BJ (cell line): Measurements from ENCODE around the gene MED13L. TPM values are rescaled to one million over a fixed set of nuclear protein-coding genes. Genes with fewer than 3 reads are reported as not detected.

ENCODE experiments used
- CTCF ChIA-PET: fragments of 350-600 bp; formaldehyde crosslinking; extraction: SDS; loops from one replicate; lab custom pipeline; 2021; ENCODE audit warnings: antibody characterized with exemption, inconsistent platforms; lab: Yijun Ruan, JAX
- POLR2A ChIA-PET: fragments of 300-600 bp; sonication (Branson Sonifier 250); formaldehyde crosslinking; extraction: SDS; loops from one replicate; lab custom pipeline; 2021; ENCODE audit warnings: antibody characterized with exemption; lab: Charles Lee
- DNase-seq: peaks from one replicate; pipeline ENCODE4 v3.0.0-alpha.2; 2011; ENCODE audit warnings: low read depth
- H3K27me3 ChIP-seq: 2 replicates; pipeline ENCODE4 v1.6.0; 2011; ENCODE audit warnings: low read length; ENCODE audit not compliant: control insufficient read depth, insufficient read depth
- H3K36me3 ChIP-seq: 2 replicates; pipeline ENCODE4 v1.5.1; 2011; ENCODE audit warnings: low read length; ENCODE audit not compliant: control insufficient read depth, insufficient read depth
- H3K4me3 ChIP-seq: 2 replicates; pipeline ENCODE4 v1.5.1; 2011; ENCODE audit warnings: low read depth, mild to moderate bottlenecking, control low read depth, low read length
- CTCF ChIP-seq: IDR thresholded peaks from 2 replicates; pipeline ENCODE4 v1.5.1; 2011; ENCODE audit warnings: low read depth, mild to moderate bottlenecking, control low read depth, inconsistent platforms, low read length, moderate library complexity; ENCODE audit not compliant: insufficient read depth
- polyA plus RNA-seq: library from polyadenylated mRNA; depleted of rRNA; stranded (reverse); fragments of >200 nt; gene quantifications from 2 replicates; pipeline ENCODE4 v1.2.3, GENCODE V29; 2011
- small RNA-seq: library from RNA; depleted of rRNA; stranded (forward); fragments of <200 nt; gene quantifications from one replicate; pipeline ENCODE3, GENCODE V24; 2012; ENCODE audit warnings: low replicate concordance, low read depth; ENCODE audit not compliant: insufficient read length

MED13L gene
- polyA plus RNA-seq, 1 experiment: 43.7 TPM

GRCh38 chr12:115912440-115912839, 365.1 kb downstream of the MED13L start:
- ChIA-PET POLR2A (no interaction called here), CTCF (interaction anchor here (1.0 to 2.0 kb wide), 5 partner anchors 8 to 1932 kb away, joined by 3 to 8 read pairs (median 4); no protein-coding TSS in a partner anchor)
- DNase-seq: no peak
- Histone ChIP-seq H3K4me3 (no peak overlapping the region), H3K36me3 (no peaks in the 10 kb centered on the region), H3K27me3 (0 out of 2 replicates have a peak, but pooled peaks cover 2% of the 10 kb centered on the region)
- TF ChIP-seq CTCF: no peak

- no peaks in the 10 kb centered on the region for H3K27me3 ChIP-seq
- POLR2A ChIA-PET: no interaction called here
- CTCF ChIA-PET: interaction anchor here (1.2 kb wide), 1 partner anchor 1945 kb away, joined by 4 read pairs; no protein-coding TSS in a partner anchor
- H3K4me3 ChIP-seq: no peak overlapping the region
- TF ChIP-seq CTCF: no peak
- no peak for DNase-seq
- H3K36me3 ChIP-seq: no peaks in the 10 kb centered on the region
These were observed 366.1 kb downstream of the MED13L start for GRCh38 chr12:115911360-115911759.

- CTCF ChIA-PET: interaction anchor here (0.6 to 1.6 kb wide), 3 partner anchors 8 to 1943 kb away, joined by 3 to 9 read pairs (median 4); no protein-coding TSS in a partner anchor
- POLR2A ChIA-PET: no interaction called here
- Histone ChIP-seq H3K4me3 (no peak overlapping the region), H3K27me3 (no peaks in the 10 kb centered on the region), H3K36me3 (no peaks in the 10 kb centered on the region)
- no peak for TF ChIP-seq CTCF
- DNase-seq: no peak
These were observed 367.4 kb downstream of the MED13L start for GRCh38 chr12:115910057-115910456.

Small RNA genes lying within 50 kb of the gene (small RNA-seq; reads per million reads assigned to genes)
- gene MIR620 (not detected), gene RNU6-1188P (not detected), gene SNRPGP18 (not detected)
